ENCODE data around the gene ITPRIPL2.
A peak's percentile ranks its signal among the peaks of the same experiment; 100 is the strongest.

ITPRIPL2 gene

DNA sequence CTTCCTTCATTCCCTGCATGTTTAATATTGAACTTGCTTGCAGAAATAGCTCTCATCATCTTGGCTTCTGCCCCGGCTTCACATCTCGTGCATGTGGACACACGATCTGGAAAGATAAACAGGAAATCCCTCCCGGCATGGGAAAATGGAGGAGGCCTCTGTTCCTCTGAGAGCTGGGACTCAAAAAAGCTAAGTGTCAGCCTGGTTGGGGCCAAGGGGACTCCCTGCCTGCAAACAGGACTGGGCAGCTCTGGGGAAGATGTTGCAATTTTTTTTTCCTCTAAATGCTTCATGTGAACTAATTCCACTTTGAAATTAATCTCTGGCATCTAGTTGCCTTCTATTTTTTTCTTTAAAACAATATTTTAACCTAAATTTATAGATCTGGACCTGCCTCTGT, 24.8 kb downstream of the ITPRIPL2 start:
- DNase-seq (ENCODE audit: insufficient read length, low spot score) (peak; percentile 48), FAIRE-seq (no peak)

DNA sequence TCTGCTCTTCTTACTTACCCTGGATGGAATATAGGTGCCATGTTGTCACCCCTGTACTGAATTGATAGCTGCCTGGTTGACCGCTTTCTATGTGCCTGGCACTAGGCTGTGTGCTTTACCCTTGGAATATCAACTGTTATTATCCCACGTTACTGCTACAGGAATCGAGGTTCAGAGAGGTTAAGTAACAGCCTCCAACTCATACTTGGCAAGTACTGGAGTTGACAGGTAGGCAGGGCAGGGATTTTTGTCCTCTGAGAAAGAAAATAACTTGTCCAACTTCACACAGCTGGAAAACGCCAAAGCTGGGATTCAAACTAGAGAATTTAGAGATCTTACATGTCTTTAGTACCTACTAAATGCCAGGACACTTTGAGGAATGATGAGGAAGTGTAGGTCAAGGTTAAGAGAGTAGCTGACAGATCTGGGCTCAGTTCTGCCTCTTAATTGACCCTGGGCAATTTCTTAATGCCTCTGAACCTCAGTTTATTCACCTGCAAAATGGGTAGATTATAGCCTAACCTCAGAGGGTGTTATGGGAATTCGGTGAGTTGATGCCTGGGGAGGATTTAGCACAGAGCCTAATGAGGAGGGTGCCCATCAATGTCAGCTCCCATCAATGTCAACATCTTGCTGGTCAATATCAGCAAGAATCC, 25.8 kb downstream of the ITPRIPL2 start:
- DNase-seq (ENCODE audit: insufficient read length, low spot score) = no peak
- no peak for FAIRE-seq

DNA sequence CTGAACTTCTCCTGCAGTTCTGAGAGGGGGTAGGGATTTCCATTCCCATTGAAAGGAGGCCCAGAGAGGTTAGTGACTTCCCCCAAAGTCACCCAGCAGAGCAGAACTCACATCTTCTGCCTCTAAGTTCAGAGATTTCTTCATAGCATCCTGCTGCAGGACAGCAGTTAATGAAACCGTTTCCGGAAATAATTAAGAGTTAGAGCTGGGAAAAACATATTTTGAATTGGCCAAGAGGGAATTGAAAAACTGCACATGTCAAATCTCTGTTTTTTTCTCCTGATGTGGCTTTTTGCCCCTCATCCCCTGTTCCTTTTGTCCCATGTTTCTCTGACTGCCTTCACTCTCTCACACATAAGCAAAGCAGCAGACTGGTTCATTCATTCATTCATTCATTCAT, 26.6 kb downstream of the ITPRIPL2 start:
- FAIRE-seq = no peak

DNA sequence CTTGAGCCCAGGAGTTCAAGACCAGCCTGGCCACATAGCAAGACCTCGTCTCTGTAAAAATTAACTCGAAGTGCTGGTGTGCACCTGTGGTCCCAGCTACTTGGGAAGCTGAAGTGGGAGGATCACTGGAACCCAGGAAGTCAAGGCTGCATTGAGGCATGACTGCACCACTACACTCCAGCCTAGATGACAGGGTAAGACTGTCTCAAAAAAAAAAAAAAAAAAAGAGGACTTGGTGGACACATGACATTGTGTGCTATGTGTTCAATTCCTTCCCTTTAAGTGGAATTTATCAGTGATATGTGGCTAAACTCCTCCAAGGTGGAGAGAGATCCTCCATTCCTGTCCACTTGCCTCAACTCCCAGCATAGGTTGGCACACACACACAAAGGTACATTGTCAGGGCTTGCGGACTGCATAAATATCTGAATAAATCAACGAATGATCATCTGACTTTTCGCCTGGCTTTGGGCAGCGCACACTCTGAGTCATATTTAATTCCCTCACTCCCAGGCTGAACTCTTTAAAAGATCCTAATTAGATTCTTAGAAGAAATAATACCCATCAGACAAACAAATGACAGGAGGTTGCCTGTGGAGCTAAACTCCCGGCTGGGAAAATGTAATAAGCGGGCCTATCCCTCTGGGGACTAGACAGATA, 29.3 kb downstream of the ITPRIPL2 start:
- DNase-seq (ENCODE audit: insufficient read length, low spot score) = no peak
- no peak for FAIRE-seq

More for the DNA sequence above, 26.6 kb downstream of the ITPRIPL2 start:
- DNase-seq (ENCODE audit: insufficient read length, low spot score) = no peak

DNA sequence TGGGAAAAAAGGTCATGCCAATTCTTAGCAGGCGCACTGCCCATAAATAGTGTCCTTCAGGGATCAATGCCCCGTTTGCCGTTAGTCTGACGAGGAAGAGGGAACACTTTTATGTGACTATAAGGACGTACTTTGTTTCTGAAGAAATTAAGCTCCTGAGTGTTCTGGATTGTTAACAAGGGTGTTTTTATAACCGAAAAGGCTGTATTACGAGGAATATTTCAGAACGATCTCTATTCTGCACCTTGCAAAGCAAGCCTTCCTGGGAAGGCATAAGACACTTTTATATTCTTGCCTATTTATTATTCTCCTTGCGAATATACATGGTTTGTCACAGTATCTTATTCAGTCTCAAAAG, 29.8 kb downstream of the ITPRIPL2 start:
- DNase-seq (ENCODE audit: insufficient read length, low spot score) (no peak), FAIRE-seq (no peak)

DNA sequence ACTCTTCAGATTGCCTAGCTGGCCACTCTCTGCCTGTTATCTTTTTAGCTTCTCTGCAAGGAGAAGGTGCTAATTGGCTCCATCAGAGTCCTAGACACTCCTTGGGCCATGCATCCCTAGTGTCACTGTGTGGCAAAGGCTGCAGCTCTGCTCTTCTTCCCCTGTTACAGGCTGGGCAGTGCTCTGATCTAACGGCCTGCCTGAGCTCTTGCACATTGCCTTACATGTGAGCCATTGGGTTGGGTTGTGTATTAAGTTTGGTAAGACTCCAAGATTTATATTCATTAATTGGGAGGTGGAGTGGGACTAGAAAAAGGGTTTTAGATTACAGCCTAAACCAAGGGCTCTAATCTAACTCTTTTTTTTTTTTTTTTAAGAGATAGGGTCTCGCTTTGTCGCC, 31.2 kb downstream of the ITPRIPL2 start:
- DNase-seq (ENCODE audit: insufficient read length, low spot score) (no peak), FAIRE-seq (no peak)

DNA sequence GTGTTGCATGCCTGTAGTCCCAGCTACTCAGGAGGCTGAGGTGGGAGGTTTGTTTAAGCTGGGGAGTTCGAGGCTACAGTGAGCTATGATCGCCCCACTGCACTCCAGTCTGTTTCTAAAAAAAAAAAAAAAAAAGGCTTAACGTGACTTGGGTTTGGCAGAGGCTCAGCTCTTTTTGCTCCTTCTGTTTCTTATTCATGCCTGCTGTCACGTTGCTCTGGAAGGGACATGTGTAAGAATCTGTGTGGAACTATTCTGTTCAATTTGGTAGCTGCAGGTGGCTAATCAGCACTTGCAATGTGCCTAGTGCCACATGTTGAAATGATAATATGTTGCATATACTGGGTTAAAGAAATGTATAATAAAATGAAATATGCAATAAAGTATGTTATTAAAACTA, 33.4 kb downstream of the ITPRIPL2 start:
- FAIRE-seq (no peak), DNase-seq (ENCODE audit: insufficient read length, low spot score) (no peak)

DNA sequence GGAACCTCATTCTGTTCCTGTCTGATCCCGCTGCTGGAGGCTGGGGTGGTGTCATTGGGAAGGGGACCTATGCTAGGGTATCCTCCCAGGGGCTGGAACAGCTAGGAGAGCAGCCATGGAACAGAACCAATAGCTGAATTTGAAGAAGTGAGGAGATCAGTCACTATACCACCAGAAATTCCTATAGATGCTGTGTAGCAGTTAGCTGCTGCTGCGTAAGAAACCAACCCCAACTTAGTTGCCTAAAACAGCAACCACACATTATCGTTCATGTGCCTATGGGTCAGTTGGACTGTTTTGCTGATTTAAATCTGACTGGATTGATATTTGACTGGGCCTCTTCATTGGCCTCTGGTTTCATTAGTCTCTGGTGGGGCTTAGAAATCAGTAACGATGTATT, 33.9 kb downstream of the ITPRIPL2 start:
- DNase-seq (ENCODE audit: insufficient read length, low spot score) (no peak), FAIRE-seq (no peak)

DNA sequence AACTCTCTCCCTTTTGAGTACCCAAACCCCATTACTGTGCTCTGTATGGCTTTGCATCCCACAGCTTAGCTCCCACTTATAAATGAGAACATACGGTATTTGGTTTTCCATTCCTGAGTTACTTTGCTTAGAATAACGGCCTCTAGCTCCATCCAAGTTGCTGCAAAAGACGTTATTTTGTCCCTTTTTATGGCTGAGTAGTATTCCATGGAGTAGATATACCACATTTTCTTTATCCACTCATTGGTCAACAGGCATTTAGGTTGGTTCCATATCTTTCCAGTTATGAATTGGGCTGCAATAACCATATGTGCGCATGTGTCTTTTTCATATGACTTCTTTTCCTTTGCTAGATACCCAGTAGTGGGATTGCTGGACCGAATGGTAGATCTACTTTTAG, 34.4 kb downstream of the ITPRIPL2 start:
- FAIRE-seq = no peak
- no peak for DNase-seq (ENCODE audit: insufficient read length, low spot score)

DNA sequence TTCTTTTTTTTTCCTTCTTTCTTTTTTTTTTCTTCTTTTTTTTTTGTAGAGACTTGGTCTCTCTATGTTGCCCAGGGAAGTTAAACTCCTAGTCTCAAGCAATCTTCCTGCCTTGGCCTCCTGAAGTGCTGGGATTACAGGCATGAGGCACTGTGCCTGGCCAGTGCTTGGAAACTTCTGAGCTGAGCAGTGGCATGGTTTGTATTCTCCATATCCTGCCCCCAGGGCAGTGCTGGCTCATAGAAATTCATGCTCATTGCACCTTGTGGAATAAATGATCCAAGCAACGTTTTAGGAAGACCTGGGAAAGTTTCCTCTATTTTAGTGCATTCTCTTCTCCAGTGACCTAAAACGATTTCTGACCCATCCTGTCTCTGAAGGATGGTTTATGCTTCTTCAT, 37.5 kb downstream of the ITPRIPL2 start:
- FAIRE-seq (no peak), DNase-seq (ENCODE audit: insufficient read length, low spot score) (no peak)

DNA sequence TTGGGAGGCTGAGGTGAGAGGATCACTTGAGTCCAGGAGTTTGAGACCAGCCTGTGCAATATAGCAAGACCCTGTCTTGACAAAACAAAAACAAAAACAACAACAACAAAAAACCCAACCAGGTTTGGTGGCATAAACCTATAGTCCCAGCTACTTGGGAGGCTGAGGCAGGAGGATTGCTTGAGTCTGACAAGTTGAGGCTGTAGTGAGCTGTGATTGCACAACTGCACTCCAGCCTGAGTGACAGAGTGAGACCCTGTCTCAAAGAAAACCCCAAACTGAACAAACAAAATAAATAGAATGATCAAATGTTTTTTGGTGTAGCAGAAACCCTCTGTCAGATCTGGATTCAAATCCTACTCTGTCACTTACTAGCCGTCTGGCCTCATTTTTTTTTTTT, 38.3 kb downstream of the ITPRIPL2 start:
- no peak for FAIRE-seq

DNA sequence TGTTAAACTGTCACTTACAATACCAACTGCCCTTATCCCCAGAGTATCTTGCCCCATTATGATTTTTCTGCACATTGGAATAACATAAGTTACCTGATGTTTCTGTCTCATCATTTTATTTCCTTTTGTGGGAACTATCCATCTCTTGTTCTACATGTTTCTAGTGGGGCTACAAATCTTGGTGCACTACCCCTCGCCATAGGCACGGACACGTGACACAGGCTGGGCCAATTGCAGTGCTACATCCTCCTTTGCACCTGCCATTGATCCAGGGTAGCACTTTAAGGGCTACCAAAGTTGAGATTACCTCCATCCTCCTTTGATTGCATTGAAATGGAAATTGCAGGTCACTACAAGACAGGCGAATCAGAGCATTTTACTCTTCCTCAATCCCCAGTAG, 40.1 kb downstream of the ITPRIPL2 start:
- DNase-seq (ENCODE audit: insufficient read length, low spot score) = peak; percentile 40
- no peak for FAIRE-seq

More for the DNA sequence above, 38.3 kb downstream of the ITPRIPL2 start:
- DNase-seq (ENCODE audit: insufficient read length, low spot score) = no peak

DNA sequence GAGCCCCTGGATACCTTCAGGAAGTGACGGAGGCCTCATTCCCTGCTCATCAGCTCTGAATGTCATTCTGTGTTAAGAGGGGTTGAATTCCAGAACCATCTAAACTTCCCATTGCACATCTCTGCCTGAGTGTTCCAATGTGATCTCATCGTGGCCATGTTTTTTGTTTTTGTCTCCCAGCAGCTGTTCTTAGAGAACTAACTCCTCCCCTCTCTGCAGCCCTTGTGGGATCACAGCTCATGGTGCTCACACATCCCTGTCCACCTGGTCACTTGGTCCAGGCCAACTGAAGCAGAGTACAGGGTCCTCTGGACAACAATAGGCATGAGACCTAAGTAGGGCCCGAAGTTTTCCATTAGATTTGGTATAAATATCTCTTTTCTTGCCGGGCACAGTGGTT, 48.3 kb downstream of the ITPRIPL2 start:
- no peak for DNase-seq (ENCODE audit: insufficient read length, low spot score)
- FAIRE-seq = no peak

DNA sequence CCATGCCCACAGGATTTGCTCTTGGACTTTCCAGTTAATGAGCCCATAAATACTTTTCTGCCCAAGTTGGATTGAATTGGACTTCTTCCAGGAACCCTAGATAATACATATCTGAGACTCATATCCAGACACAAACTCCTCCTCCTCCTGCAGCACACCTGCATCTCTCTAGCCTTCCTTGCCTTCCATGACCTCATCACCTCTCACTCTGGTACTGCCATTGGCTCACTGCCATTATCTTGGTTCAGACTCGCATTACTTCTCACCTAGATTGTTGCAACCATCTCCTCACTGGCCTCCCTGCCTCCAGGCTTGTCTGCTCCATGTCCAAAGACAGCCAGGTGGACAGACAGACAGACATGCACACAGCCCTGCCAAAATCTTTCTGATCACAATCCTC, 49.5 kb downstream of the ITPRIPL2 start:
- no peak for FAIRE-seq
- DNase-seq (ENCODE audit: insufficient read length, low spot score) = no peak

DNA sequence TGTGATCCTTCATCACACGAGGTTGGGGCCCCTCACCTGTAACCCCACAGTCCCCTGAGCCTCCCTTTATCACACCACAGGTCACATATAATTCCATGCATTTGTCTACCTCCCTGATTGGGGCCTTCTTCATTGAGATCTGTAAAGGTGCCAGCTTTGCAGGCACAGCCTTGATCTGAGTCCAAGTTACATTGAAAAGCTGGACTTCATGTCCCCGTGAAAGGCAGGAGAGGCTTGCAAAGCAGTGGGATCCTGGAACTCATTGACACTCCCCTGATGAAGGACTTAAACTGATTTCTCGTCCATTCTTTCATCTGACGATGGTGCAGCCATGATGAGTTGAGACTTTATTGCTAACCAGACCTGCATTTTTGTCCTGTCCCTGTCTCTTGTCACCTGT, 50.5 kb downstream of the ITPRIPL2 start:
- no peak for FAIRE-seq
- DNase-seq (ENCODE audit: insufficient read length, low spot score) = no peak

DNA sequence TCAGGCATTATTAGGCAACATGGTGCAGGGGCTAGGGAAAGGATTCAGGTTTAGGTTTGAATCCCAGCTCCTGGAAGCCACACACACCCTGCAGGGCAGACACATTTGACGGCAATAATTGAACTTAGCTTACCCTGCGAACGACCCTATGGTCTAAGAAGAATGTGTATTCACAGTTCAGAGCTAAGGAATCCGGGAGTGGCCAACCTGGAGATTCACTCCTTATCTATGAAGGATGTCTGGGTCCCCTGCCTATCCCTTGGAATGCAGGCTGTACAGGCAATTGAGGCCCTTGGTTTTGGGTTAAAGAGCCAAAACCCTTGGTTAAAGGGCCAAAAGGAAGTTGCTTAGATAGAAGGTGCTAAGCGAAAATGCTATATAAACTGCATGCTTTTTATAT, 51.3 kb downstream of the ITPRIPL2 start:
- DNase-seq (ENCODE audit: insufficient read length, low spot score) = no peak
- FAIRE-seq = no peak

DNA sequence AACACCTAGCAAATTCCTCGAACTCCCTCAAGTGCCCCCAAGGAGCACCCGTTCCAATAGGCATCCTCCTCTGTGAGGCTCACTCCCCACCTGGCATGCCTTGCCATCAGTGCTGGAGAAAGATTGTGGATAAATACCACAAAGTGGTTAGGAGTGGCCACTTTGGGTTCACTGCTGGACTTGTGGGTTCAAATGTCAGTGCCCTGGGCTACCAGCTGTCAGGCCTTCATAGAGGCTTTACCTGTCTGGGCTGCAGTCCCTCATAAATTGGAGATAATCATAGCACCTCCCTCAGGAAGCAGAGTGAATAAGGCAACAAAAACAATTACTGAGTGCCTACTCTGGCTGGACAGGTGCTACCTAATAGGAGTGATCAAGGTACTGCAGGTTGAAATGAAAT, 52.7 kb downstream of the ITPRIPL2 start:
- FAIRE-seq (no peak), DNase-seq (ENCODE audit: insufficient read length, low spot score) (no peak)

DNA sequence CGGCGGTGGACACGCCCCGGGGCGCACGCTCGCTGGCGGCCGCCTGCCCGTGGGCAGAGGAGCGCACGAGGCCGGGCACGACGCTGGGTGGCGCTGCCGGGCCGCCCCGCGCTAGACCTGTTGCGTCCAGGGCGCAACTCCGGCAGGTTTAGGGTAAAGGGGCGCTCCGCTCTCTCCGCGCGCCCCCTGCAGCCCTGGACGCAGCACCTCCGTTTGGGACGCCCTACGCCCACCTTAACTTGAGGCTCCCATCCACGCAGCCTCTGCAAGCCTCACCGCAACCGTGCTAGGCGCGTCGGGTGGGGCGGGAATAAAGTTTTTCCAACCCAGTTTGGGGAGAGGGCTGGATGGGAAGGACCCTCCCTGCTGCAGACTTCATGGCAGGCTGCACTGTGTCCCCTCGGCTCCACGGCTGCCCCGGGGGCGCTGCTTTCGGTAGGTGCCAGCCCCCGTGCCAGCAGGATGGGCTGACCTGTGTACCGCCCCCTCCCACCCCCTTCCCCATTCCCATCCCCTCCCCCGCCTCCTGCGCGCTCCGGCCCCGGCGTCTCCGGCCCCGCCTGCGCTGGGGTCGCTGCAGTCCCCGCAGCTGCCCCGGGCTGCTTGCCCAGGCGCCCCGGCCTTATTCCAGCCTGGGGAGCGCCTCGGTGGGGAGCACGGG, 54.1 kb downstream of the ITPRIPL2 start, which contains the start of gene SYT17:
Gene SYT17 (plus strand): TSS at position 531 of the 661 bp plus-strand sequence. CDS start 407 bp downstream, outside the sequence.
- DNase-seq (ENCODE audit: insufficient read length, low spot score) = peak; percentile 77

DNA sequence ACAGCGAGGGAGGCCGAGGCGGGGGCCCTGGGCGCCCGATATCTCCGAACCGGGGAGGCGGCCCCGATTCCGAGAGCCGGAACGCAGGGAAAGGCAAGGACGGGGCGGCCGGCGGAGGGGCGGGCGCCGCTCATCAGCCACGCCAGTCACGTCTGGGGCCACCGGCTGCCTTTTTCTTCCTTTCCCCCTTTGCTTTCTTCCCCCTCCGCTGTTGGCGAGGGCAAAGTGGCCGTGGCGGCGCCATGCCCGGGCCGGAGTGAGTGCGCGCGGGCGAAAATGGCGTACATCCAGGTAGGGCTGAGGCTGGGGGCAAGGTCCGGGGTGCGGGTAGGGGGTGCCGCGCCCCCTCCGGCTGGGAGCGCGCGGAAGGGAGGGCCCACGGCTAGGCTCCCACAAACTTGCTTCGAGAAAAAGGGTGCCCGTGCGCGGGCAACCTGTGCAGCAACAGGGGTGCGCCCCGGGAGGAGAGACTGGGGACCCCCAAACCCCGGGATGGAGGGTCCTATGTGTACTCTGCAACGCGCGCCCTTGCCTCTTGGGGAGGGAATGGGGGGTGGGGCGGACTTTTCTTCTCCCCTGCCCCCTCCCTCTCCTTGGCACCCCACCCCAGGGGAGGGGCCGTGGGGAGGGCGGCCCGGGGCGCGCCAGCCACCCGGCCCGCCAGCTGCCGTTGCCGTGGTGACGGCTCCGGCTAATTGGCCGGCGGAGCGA, 54.8 kb downstream of the ITPRIPL2 start:
- no peak for FAIRE-seq

More for the DNA sequence above, 54.1 kb downstream of the ITPRIPL2 start, which contains the start of gene SYT17:
- FAIRE-seq = peak; percentile 38

DNA sequence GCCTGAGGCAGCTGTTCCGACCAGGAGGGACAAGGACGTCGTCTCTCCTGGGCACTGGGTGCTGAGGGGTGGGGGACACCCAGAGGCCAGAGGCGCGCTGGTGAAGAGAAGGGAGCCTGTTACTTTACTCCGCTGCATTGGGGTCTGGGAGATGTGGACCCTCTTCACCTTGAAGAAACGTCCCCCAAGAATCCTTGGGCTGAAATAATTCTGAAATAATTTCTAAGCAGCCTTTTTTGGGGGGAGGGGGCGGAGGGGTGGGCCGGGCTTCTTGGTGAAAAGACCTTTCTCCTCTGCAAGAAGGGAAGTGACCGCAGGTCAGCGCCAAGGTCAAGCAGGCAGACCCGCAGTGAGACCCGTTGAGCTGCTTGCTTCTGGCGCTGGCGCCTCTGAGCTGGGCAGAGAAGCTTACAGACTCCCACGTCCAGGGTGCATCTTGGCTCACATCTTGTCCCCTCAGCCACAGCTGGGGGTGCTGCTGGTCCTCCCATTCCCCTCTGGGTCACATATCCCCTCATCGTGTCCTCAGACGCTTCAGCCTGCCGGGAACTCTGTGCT, 55.4 kb downstream of the ITPRIPL2 start:
- FAIRE-seq = no peak
- no peak for DNase-seq (ENCODE audit: insufficient read length, low spot score)

More for the DNA sequence above, 54.8 kb downstream of the ITPRIPL2 start:
- peak; percentile 14 for DNase-seq (ENCODE audit: insufficient read length, low spot score)

Measured in HTR-8/SVneo (cell line).